ENCODE measurements around the gene EN1.

DNA sequence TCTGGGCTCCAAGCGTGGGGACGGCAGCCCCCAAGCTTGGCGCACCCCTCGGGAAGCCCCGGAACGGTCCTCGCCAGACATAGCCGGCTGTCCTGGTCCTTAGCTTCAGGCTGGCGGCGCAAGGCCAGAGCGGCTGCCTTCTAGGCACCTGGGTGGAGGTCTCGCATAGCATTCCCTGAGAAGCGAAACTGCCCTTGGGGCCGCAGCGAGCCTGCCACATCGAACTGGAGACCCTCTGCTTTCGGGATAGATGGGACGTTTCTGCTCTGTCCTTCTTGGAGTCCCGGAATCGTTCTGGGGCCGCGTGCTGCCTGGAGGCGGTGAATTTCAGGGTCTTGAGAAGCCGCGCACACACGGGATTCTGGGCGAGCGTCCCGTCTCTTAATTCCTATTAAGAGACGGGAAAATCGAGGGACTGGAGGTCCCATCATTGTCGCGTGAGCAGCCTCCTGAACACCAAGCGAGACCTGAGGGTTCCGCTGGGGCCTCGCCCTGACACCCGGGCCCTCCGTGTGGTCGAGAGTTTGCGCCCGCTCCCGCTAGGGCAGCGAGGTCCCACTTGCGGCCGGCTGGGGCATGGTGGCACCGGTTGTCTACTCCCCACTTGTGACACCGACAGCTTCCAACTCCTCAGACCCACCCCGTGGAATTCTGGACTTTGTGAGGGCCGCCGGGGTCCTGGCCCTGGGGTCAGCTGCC is 9.7 kb upstream of the EN1 start:
- TF ChIP-seq, protein P1, sequence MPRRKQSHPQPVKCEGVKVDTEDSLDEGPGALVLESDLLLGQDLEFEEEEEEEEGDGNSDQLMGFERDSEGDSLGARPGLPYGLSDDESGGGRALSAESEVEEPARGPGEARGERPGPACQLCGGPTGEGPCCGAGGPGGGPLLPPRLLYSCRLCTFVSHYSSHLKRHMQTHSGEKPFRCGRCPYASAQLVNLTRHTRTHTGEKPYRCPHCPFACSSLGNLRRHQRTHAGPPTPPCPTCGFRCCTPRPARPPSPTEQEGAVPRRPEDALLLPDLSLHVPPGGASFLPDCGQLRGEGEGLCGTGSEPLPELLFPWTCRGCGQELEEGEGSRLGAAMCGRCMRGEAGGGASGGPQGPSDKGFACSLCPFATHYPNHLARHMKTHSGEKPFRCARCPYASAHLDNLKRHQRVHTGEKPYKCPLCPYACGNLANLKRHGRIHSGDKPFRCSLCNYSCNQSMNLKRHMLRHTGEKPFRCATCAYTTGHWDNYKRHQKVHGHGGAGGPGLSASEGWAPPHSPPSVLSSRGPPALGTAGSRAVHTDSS (CRISPR knock-in tag; conservative IDR thresholded peaks at IDR 0.05), result no peak
- no peak for TF ChIP-seq POLR2A (IDR thresholded peaks at IDR 0.05; ENCODE audit: insufficient read depth in 1 of 2, low read depth in 2 of 2, low read length in 2 of 2)
- TF ChIP-seq, protein P2, sequence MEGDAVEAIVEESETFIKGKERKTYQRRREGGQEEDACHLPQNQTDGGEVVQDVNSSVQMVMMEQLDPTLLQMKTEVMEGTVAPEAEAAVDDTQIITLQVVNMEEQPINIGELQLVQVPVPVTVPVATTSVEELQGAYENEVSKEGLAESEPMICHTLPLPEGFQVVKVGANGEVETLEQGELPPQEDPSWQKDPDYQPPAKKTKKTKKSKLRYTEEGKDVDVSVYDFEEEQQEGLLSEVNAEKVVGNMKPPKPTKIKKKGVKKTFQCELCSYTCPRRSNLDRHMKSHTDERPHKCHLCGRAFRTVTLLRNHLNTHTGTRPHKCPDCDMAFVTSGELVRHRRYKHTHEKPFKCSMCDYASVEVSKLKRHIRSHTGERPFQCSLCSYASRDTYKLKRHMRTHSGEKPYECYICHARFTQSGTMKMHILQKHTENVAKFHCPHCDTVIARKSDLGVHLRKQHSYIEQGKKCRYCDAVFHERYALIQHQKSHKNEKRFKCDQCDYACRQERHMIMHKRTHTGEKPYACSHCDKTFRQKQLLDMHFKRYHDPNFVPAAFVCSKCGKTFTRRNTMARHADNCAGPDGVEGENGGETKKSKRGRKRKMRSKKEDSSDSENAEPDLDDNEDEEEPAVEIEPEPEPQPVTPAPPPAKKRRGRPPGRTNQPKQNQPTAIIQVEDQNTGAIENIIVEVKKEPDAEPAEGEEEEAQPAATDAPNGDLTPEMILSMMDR (CRISPR knock-in tag; IDR thresholded peaks at IDR 0.05), result no peak
- TF ChIP-seq YY1 (IDR thresholded peaks at IDR 0.05; ENCODE audit: insufficient read depth, insufficient replicate concordance, low read depth, low read length), result no peak
- TF ChIP-seq RELA (CRISPR knock-in tag; IDR thresholded peaks at IDR 0.05), result no peak
- TF ChIP-seq EZH2 (conservative IDR thresholded peaks at IDR 0.05; ENCODE audit: low read depth, low read length), result no peak
- TF ChIP-seq POLR2AphosphoS5 (IDR thresholded peaks at IDR 0.05; ENCODE audit: low read depth, low read length), result no peak
- TF ChIP-seq SIN3A (IDR thresholded peaks at IDR 0.05; ENCODE audit: borderline replicate concordance, low read depth, low read length), result no peak
